SU-DHL-6 (cell line): Measurements from ENCODE around the gene C2CD2.

Source experiments
- CTCF ChIP-seq: fragments of 200-600 bp; sonication (generic); IDR thresholded peaks from one replicate; pipeline ENCODE4 v1.5.1; 2017; ENCODE audit warnings: antibody characterized with exemption, mild to moderate bottlenecking, low read length, moderate library complexity; ENCODE audit not compliant: insufficient read depth, poor library complexity, severe bottlenecking
- EZH2phosphoT487 ChIP-seq: fragments of 200-600 bp; sonication (generic), shearing (Covaris generic); conservative IDR thresholded peaks from 2 replicates; pipeline ENCODE4 v1.6.1; 2018; ENCODE audit warnings: mild to moderate bottlenecking, antibody characterized with exemption, low read length, moderate library complexity, mixed read lengths

- no peak for TF ChIP-seq CTCF
- TF ChIP-seq EZH2phosphoT487, result no peak
These were observed 7.8 kb downstream of the C2CD2 start for GRCh38 chr21:41945982-41946381.
